ENCODE data around the gene KDM4C. TPM values are rescaled to one million over a fixed set of nuclear protein-coding genes. Genes with fewer than 3 reads are reported as not detected.

The KDM4C gene
- total and polyA plus RNA-seq, 2 of the 8 experiments (the other 6 are each of a cell fraction or from before 2014, with no cell fraction given), result 13.0 to 26.1 TPM

DNA sequence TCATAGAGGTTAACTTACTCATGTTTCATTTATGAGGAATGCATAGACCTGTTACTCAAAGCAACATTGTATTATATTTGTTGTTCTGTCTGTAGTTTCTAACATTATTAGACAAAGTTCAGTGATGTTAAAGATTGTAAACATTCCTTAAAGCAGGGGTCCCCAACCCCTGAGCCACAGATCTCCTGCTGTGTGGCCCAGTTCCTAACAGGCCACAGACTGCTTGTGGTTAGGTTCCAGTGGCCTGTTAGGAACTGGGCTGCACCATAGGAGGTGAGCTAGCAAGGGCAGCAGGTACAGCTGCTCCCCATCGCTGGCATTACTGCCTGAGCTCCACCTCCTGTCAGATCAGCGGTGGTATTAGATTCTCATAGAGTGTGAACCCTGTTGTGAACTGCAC lies 181.1 kb downstream of the KDM4C start:
- FAIRE-seq (no peak), DNase-seq (ENCODE audit: low read depth in 1 of 2, low spot score in 2 of 2) (no peak)
- no peak overlapping the region for H4K5ac ChIP-seq (ENCODE audit: insufficient read length, low read depth, low read length)
- no peak overlapping the region for H2BK12ac ChIP-seq (ENCODE audit: low read depth, low read length)
- H3K4me2 ChIP-seq (ENCODE audit: insufficient read depth in 1 of 2, low read depth in 2 of 2, low read length in 2 of 2), result no peak overlapping the region
- H3K4me3 ChIP-seq (ENCODE audit: extremely low read depth in 1 of 4, insufficient read depth in 2 of 4, low read depth in 3 of 4, low read length in 4 of 4), result no peak overlapping the region
- POLR2A ChIA-PET (ENCODE audit: partially characterized antibody), result no interaction called here
- no peaks in the 10 kb centered on the region for H4K20me1 ChIP-seq (replicated peaks in 1 of 2; ENCODE audit: control insufficient read depth in 1 of 2, insufficient read depth in 2 of 2, low read length in 2 of 2)
- H2BK120ac ChIP-seq (replicated peaks; ENCODE audit: low read depth, low read length), result no peak overlapping the region
- no peak overlapping the region for H2BK15ac ChIP-seq (ENCODE audit: low read length)
- no peak overlapping the region for H2BK5ac ChIP-seq (ENCODE audit: low read depth, low read length)
- no peaks in the 10 kb centered on the region for H3K9me3 ChIP-seq (ENCODE audit: insufficient read depth in 2 of 2, low read depth in 1 of 2, low read length in 1 of 2)
- H3K18ac ChIP-seq (ENCODE audit: extremely low read depth, low read length), result no peak overlapping the region
- H2AK5ac ChIP-seq (ENCODE audit: low read depth, low read length), result no peak overlapping the region
- no peak overlapping the region for H3K27ac ChIP-seq (ENCODE audit: low read depth, low read length)
- no peak overlapping the region for H3K4ac ChIP-seq (replicated peaks; ENCODE audit: insufficient read length, low read depth, low read length)
- H3K27me3 ChIP-seq (replicated peaks in 1 of 4; ENCODE audit: control insufficient read depth in 3 of 4, extremely low read depth in 1 of 4, insufficient read depth in 3 of 4, low read length in 3 of 4), result no peaks in the 10 kb centered on the region
- no peak overlapping the region for H4K91ac ChIP-seq (replicated peaks; ENCODE audit: insufficient read length, low read length)
- H3K23me2 ChIP-seq (ENCODE audit: low read depth, low read length), result no peaks in the 10 kb centered on the region; the same call in 1 of the 2 replicates
- H3K4me1 ChIP-seq (replicated peaks in 1 of 4; ENCODE audit: control insufficient read depth in 3 of 4, insufficient read depth in 4 of 4, low read length in 3 of 4), result peaks cover 0 to 3% (median 0%) of the 10 kb centered on the region in 4 experiments; a peak in 1 of 7 replicates
- no peak overlapping the region for H3K9ac ChIP-seq (replicated peaks in 1 of 4; ENCODE audit: extremely low read depth in 1 of 4, low read depth in 3 of 4, low read length in 3 of 4)
- no peak overlapping the region for H3K23ac ChIP-seq (ENCODE audit: insufficient read length)
- H3K79me1 ChIP-seq (ENCODE audit: low read depth, low read length), result no peaks in the 10 kb centered on the region
- H2BK20ac ChIP-seq (ENCODE audit: low read length), result no peak overlapping the region
- no peaks in the 10 kb centered on the region for H3K36me3 ChIP-seq (ENCODE audit: control insufficient read depth in 2 of 4, insufficient read depth in 4 of 4, low read length in 3 of 4)
- no peaks in the 10 kb centered on the region for H3K79me2 ChIP-seq (ENCODE audit: control insufficient read depth in 1 of 2, insufficient read depth in 2 of 2, low read length in 2 of 2)
- CTCF ChIA-PET (ENCODE audit: partially characterized antibody), result no interaction called here
- no peak overlapping the region; the same call in 1 of the 2 replicates for H4K8ac ChIP-seq (ENCODE audit: extremely low read depth, insufficient read depth, low read length)
- no peak overlapping the region for H2AFZ ChIP-seq (ENCODE audit: low read length)
- H3K56ac ChIP-seq (replicated peaks; ENCODE audit: insufficient read length, low read depth, low read length), result no peak overlapping the region
- no peak overlapping the region for H3K14ac ChIP-seq (ENCODE audit: insufficient read length)
- 97% methylated on average over 2 of the region's 2 CpGs; no CpG with 5 or more reads in 1 of the 2 experiments for WGBS, 2 experiments (ENCODE audit: extremely low coverage in 1 of 2, insufficient coverage in 1 of 2, insufficient read length in 1 of 2, insufficient replicate concordance in 2 of 2, low coverage in 1 of 2, low lambda C conversion rate in 2 of 2, missing lambda C conversion rate in 1 of 2)
- no peak for TF ChIP-seq RNF2 (IDR thresholded peaks at IDR 0.05; ENCODE audit: borderline replicate concordance, low read depth, low read length, missing control alignments, poor library complexity, severe bottlenecking)
- TF ChIP-seq, protein P1, sequence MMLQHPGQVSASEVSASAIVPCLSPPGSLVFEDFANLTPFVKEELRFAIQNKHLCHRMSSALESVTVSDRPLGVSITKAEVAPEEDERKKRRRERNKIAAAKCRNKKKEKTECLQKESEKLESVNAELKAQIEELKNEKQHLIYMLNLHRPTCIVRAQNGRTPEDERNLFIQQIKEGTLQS (IDR thresholded peaks at IDR 0.05; ENCODE audit: insufficient read depth, low read depth, low read length), result no peak
- TF ChIP-seq RFX5 (IDR thresholded peaks at IDR 0.05; ENCODE audit: borderline replicate concordance, low read depth, low read length), result no peak
- TF ChIP-seq EZH2 (IDR thresholded peaks at IDR 0.05; ENCODE audit: low read depth, low read length, severe bottlenecking), result no peak
- no peak for TF ChIP-seq BACH1 (IDR thresholded peaks at IDR 0.05; ENCODE audit: low read length)
- no peak for TF ChIP-seq TCF12 (IDR thresholded peaks at IDR 0.05; ENCODE audit: low read depth, low read length)
- no peak for TF ChIP-seq CBX8 (IDR thresholded peaks at IDR 0.05; ENCODE audit: borderline replicate concordance, low read depth, low read length)
- TF ChIP-seq, protein P2, sequence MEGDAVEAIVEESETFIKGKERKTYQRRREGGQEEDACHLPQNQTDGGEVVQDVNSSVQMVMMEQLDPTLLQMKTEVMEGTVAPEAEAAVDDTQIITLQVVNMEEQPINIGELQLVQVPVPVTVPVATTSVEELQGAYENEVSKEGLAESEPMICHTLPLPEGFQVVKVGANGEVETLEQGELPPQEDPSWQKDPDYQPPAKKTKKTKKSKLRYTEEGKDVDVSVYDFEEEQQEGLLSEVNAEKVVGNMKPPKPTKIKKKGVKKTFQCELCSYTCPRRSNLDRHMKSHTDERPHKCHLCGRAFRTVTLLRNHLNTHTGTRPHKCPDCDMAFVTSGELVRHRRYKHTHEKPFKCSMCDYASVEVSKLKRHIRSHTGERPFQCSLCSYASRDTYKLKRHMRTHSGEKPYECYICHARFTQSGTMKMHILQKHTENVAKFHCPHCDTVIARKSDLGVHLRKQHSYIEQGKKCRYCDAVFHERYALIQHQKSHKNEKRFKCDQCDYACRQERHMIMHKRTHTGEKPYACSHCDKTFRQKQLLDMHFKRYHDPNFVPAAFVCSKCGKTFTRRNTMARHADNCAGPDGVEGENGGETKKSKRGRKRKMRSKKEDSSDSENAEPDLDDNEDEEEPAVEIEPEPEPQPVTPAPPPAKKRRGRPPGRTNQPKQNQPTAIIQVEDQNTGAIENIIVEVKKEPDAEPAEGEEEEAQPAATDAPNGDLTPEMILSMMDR (IDR thresholded peaks at IDR 0.05; ENCODE audit: control extremely low read depth in 1 of 3, insufficient read depth in 1 of 3, low read depth in 1 of 3, low read length in 3 of 3), result no peak
- TF ChIP-seq KDM5A (IDR thresholded peaks at IDR 0.05; ENCODE audit: low read length), result no peak
- TF ChIP-seq CREB1 (IDR thresholded peaks at IDR 0.05), result no peak
- TF ChIP-seq YY1 (IDR thresholded peaks at IDR 0.05; ENCODE audit: low read depth, low read length), result no peak

All from H1 (cell line).